Natural killer cell treated with Interleukin-12 subunit alpha and Interleukin-12 subunit beta and Interleukin-15 and Interleukin-18, amount 100 ng/mL, for 72 hours (primary cell): Measurements from ENCODE around the gene PRAME. TPM values are rescaled to one million over a fixed set of nuclear protein-coding genes. Genes with fewer than 3 reads are reported as not detected.
"Not testable (repeated sequence)": the region's sequence is repeated elsewhere in the genome, so short reads cannot be mapped to it uniquely, and the experiment has no call there.

Experiments
- ATAC-seq, 2 donors: fragments of 150-1000 bp; cut with Tn5 transposase in 1 of 2; sonication (Bioruptor Pico), chemical (Tn5 transposase) in 1 of 2; 2 replicates each; pipeline ENCODE4 v1.10.0; 2021
- DNase-seq: peaks from one replicate; pipeline ENCODE4 v3.0.0; 2022; ENCODE audit warnings: low spot score
- H3K27ac Mint-ChIP-seq, 2 donors: 1 replicate in 1 of 2; 2 replicates in 1 of 2; pipeline ENCODE4 v1.8.0; 2022; ENCODE audit warnings: mixed read lengths in 2 of 2, mild to moderate bottlenecking in 1 of 2, moderate library complexity in 1 of 2
- H3K27me3 Mint-ChIP-seq, 2 donors: 1 replicate in 1 of 2; 2 replicates in 1 of 2; pipeline ENCODE4 v1.8.0; 2022; ENCODE audit warnings: mixed read lengths in 2 of 2
- H3K36me3 Mint-ChIP-seq: one replicate; pipeline ENCODE4 v1.8.0; 2022; ENCODE audit warnings: mixed read lengths
- H3K4me1 Mint-ChIP-seq, 2 donors: 1 replicate in 1 of 2; 2 replicates in 1 of 2; pipeline ENCODE4 v1.8.0; 2022; ENCODE audit warnings: low read depth in 2 of 2, mixed read lengths in 2 of 2, mild to moderate bottlenecking in 1 of 2
- H3K4me3 Mint-ChIP-seq: one replicate; pipeline ENCODE4 v1.8.0; 2022; ENCODE audit warnings: mixed read lengths
- H3K9me3 Mint-ChIP-seq: 2 replicates; pipeline ENCODE4 v1.8.0; 2022; ENCODE audit warnings: mixed read lengths
- total RNA-seq, 2 donors: library from RNA; stranded (reverse); gene quantifications; one replicate each; pipeline ENCODE4 v1.2.3, GENCODE V29; 2022

PRAME gene
- total RNA-seq, 2 donors from 2014 or later: 0.93 TPM; not detected in 1

- Mint-ChIP-seq H3K4me1 (no peaks in the 10 kb centered on the region), H3K9me3 (no peaks in the 10 kb centered on the region), H3K4me3 (no peak overlapping the region), H3K27me3 (peaks cover 0 to 18% of the 10 kb centered on the region in 2 donors), H3K36me3 (no peaks in the 10 kb centered on the region), H3K27ac (no peak overlapping the region)
- DNase-seq: no peak
- no peak for ATAC-seq
Measured at GRCh38 chr22:22533417-22533816, 25.6 kb downstream of the PRAME start.

- not testable (repeated sequence) for H3K9me3 Mint-ChIP-seq, H3K27ac Mint-ChIP-seq, DNase-seq, ATAC-seq, H3K36me3 Mint-ChIP-seq, H3K4me3 Mint-ChIP-seq, H3K4me1 Mint-ChIP-seq
- peaks cover 0 to 18% of the 10 kb centered on the region in 2 donors for H3K27me3 Mint-ChIP-seq
Measured at GRCh38 chr22:22532547-22533071, 26.5 kb downstream of the PRAME start.

- H3K4me3 Mint-ChIP-seq: no peak overlapping the region
- no peaks in the 10 kb centered on the region for H3K4me1 Mint-ChIP-seq
- no peak overlapping the region for H3K27ac Mint-ChIP-seq
- H3K27me3 Mint-ChIP-seq: peaks cover 0 to 18% of the 10 kb centered on the region in 2 donors
- H3K36me3 Mint-ChIP-seq: no peaks in the 10 kb centered on the region
- no peaks in the 10 kb centered on the region for H3K9me3 Mint-ChIP-seq
- ATAC-seq (no peak), DNase-seq (no peak)
Measured at GRCh38 chr22:22531770-22532546, 27.1 kb downstream of the PRAME start.

- H3K9me3 Mint-ChIP-seq: no peaks in the 10 kb centered on the region
- peaks cover 6 to 7% of the 10 kb centered on the region in 2 donors for H3K27me3 Mint-ChIP-seq
- ATAC-seq (no peak), DNase-seq (no peak)
- no peaks in the 10 kb centered on the region for H3K4me1 Mint-ChIP-seq
- no peak overlapping the region for H3K27ac Mint-ChIP-seq
- H3K4me3 Mint-ChIP-seq: no peak overlapping the region
- no peaks in the 10 kb centered on the region for H3K36me3 Mint-ChIP-seq
Measured at GRCh38 chr22:22528780-22529179, 30.3 kb downstream of the PRAME start.

GRCh38 chr22:22527312-22527711 is 31.8 kb downstream of the PRAME start:
- DNase-seq (no peak), ATAC-seq (no peak)
- no peaks in the 10 kb centered on the region for H3K9me3 Mint-ChIP-seq
- no peaks in the 10 kb centered on the region for H3K36me3 Mint-ChIP-seq
- H3K27me3 Mint-ChIP-seq: peaks cover 10 to 15% of the 10 kb centered on the region in 2 donors
- H3K27ac Mint-ChIP-seq: no peak overlapping the region
- H3K4me1 Mint-ChIP-seq: no peaks in the 10 kb centered on the region
- H3K4me3 Mint-ChIP-seq: no peak overlapping the region

GRCh38 chr22:22526125-22526912 is 32.7 kb downstream of the PRAME start:
- DNase-seq (no peak), ATAC-seq (no peak)
- H3K4me1 Mint-ChIP-seq: no peaks in the 10 kb centered on the region
- peaks cover 10 to 15% of the 10 kb centered on the region in 2 donors for H3K27me3 Mint-ChIP-seq
- no peak overlapping the region for H3K27ac Mint-ChIP-seq
- no peaks in the 10 kb centered on the region for H3K36me3 Mint-ChIP-seq
- no peaks in the 10 kb centered on the region for H3K9me3 Mint-ChIP-seq
- no peak overlapping the region for H3K4me3 Mint-ChIP-seq

GRCh38 chr22:22523494-22523893 is 35.6 kb downstream of the PRAME start:
- no peaks in the 10 kb centered on the region for H3K4me1 Mint-ChIP-seq
- no peak for ATAC-seq
- no peak for DNase-seq
- no peaks in the 10 kb centered on the region for H3K36me3 Mint-ChIP-seq
- H3K27ac Mint-ChIP-seq: no peak overlapping the region
- no peak overlapping the region for H3K4me3 Mint-ChIP-seq
- H3K9me3 Mint-ChIP-seq: no peaks in the 10 kb centered on the region
- peaks cover 13 to 15% of the 10 kb centered on the region in 2 donors for H3K27me3 Mint-ChIP-seq

- H3K27ac Mint-ChIP-seq: no peak overlapping the region
Measured at GRCh38 chr22:22521631-22522030, 37.4 kb downstream of the PRAME start.

GRCh38 chr22:22520667-22521602 is 38.1 kb downstream of the PRAME start:
- H3K4me1 Mint-ChIP-seq: no peaks in the 10 kb centered on the region
- H3K36me3 Mint-ChIP-seq: no peaks in the 10 kb centered on the region

More at GRCh38 chr22:22521631-22522030, 37.4 kb downstream of the PRAME start:
- no peak overlapping the region for H3K4me3 Mint-ChIP-seq
- H3K36me3 Mint-ChIP-seq: no peaks in the 10 kb centered on the region
- no peaks in the 10 kb centered on the region for H3K9me3 Mint-ChIP-seq
- peaks cover 17 to 22% of the 10 kb centered on the region in 2 donors for H3K27me3 Mint-ChIP-seq
- ATAC-seq (no peak), DNase-seq (no peak)
- H3K4me1 Mint-ChIP-seq: no peaks in the 10 kb centered on the region

GRCh38 chr22:22520020-22520656 is 38.9 kb downstream of the PRAME start, which contains the start of gene ZNF280A:
TSS of gene ZNF280A (minus strand) at chr22:22520270. CDS start at chr22:22515630, 4,640 bp downstream.
- Mint-ChIP-seq H3K4me1 (no peaks in the 10 kb centered on the region), H3K27ac (no peak within 1 kb of the TSS), H3K9me3 (no peaks in the 10 kb centered on the region), H3K27me3 (peaks cover 20 to 30% of the 10 kb centered on the region in 2 donors), H3K36me3 (no peaks in the 10 kb centered on the region), H3K4me3 (no peak within 1 kb of the TSS)
- DNase-seq (no peak), ATAC-seq (no peak)

More at GRCh38 chr22:22520667-22521602, 38.1 kb downstream of the PRAME start:
- Mint-ChIP-seq H3K27me3 (peaks cover 20 to 29% of the 10 kb centered on the region in 2 donors), H3K9me3 (no peaks in the 10 kb centered on the region), H3K4me3 (no peak overlapping the region), H3K27ac (no peak overlapping the region)
- ATAC-seq: no peak
- DNase-seq: no peak

GRCh38 chr22:22519591-22519990 is 39.5 kb downstream of the PRAME start:
- Mint-ChIP-seq H3K4me1 (no peaks in the 10 kb centered on the region), H3K27ac (no peak overlapping the region), H3K9me3 (no peaks in the 10 kb centered on the region), H3K36me3 (no peaks in the 10 kb centered on the region), H3K27me3 (peaks cover 24 to 30% of the 10 kb centered on the region in 2 donors), H3K4me3 (no peak overlapping the region)
- ATAC-seq: no peak
- no peak for DNase-seq

GRCh38 chr22:22516992-22517391 is 42.1 kb downstream of the PRAME start:
- no peak overlapping the region for H3K4me3 Mint-ChIP-seq
- H3K9me3 Mint-ChIP-seq: no peaks in the 10 kb centered on the region
- DNase-seq (no peak), ATAC-seq (no peak)
- peaks cover 27 to 33% of the 10 kb centered on the region in 2 donors for H3K27me3 Mint-ChIP-seq
- no peaks in the 10 kb centered on the region for H3K4me1 Mint-ChIP-seq
- no peak overlapping the region for H3K27ac Mint-ChIP-seq
- H3K36me3 Mint-ChIP-seq: no peaks in the 10 kb centered on the region

GRCh38 chr22:22515890-22516289 is 43.2 kb downstream of the PRAME start:
- H3K27me3 Mint-ChIP-seq: peaks cover 31 to 34% of the 10 kb centered on the region in 2 donors
- no peak for DNase-seq
- H3K27ac Mint-ChIP-seq: no peak overlapping the region
- no peak overlapping the region for H3K4me3 Mint-ChIP-seq
- ATAC-seq: no peak
- H3K4me1 Mint-ChIP-seq: no peaks in the 10 kb centered on the region
- peaks cover 4% of the 10 kb centered on the region for H3K36me3 Mint-ChIP-seq
- peaks cover 4% of the 10 kb centered on the region for H3K9me3 Mint-ChIP-seq
